ENCODE results near the gene MEIOB.

DNA sequence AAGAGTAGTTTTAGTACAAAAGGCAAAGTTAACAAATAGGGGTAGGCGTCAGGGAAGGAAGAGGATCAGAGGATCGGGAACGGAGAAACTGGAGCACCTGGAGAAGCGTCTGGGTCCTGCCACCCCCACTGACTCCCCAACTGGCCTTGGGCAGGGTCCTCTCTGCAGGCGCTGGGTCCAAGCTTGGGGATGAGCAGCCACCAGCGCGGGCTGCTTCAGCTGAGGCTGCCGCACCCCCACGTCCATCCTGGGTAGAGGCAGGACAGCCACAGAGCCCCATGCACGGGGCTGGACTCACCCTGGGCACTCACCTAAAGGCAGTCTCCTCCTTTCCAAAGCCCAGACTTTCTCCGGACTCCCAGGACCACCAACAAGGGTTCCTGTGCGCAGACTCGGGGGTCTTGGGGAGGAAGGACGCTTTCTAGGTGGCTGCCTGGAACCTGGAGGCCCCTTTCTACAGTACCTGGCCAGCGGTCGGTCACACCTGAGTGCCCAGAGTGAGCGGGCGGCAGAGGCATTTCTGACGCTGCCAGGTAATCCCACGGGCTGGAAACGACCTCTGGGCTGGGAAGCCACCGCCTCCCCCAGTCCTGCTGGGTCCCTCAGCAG is 45.2 kb upstream of the MEIOB start:
- TF ChIP-seq, protein P1, sequence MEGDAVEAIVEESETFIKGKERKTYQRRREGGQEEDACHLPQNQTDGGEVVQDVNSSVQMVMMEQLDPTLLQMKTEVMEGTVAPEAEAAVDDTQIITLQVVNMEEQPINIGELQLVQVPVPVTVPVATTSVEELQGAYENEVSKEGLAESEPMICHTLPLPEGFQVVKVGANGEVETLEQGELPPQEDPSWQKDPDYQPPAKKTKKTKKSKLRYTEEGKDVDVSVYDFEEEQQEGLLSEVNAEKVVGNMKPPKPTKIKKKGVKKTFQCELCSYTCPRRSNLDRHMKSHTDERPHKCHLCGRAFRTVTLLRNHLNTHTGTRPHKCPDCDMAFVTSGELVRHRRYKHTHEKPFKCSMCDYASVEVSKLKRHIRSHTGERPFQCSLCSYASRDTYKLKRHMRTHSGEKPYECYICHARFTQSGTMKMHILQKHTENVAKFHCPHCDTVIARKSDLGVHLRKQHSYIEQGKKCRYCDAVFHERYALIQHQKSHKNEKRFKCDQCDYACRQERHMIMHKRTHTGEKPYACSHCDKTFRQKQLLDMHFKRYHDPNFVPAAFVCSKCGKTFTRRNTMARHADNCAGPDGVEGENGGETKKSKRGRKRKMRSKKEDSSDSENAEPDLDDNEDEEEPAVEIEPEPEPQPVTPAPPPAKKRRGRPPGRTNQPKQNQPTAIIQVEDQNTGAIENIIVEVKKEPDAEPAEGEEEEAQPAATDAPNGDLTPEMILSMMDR (IDR thresholded peaks at IDR 0.05 in 8 of 11, conservative IDR thresholded peaks at IDR 0.05 in 3 of 11) = no peak
- no peak for TF ChIP-seq POLR2A (IDR thresholded peaks at IDR 0.05)
